ENCODE measurements around the gene RPS6KB2.
A peak's percentile ranks its signal among the peaks of the same experiment; 100 is the strongest.

RPS6KB2 gene

DNA sequence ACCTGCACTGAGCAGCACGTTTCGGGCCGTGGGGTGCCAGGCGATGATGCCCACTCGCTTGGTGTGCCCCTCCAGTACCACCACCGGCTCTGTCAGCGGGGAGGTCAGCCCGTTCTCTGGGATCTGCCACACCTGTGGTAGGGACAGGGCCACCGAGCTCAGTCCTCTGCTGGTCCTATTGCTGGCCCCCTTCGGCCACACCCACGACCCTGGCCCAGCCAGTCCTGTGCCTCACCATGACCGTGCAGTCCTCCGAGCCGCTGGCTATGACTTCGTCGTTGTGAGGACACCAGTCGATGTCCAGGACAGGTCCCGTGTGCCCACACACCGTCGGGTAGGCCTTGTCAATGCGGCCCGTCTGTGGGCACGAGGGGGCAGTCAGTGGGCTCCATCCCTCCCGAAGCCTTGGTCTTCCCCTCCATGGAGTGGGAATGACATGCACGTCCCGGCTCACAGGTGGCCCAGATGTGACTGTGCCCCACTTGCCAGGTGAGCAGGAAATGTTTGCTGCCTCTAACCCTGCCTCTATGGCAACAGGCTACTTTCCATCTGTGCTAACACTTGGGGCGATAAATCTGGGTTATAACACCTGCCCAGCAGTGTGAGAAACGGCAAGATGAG is 13.5 kb downstream of the RPS6KB2 start:
- TF ChIP-seq, protein P1, sequence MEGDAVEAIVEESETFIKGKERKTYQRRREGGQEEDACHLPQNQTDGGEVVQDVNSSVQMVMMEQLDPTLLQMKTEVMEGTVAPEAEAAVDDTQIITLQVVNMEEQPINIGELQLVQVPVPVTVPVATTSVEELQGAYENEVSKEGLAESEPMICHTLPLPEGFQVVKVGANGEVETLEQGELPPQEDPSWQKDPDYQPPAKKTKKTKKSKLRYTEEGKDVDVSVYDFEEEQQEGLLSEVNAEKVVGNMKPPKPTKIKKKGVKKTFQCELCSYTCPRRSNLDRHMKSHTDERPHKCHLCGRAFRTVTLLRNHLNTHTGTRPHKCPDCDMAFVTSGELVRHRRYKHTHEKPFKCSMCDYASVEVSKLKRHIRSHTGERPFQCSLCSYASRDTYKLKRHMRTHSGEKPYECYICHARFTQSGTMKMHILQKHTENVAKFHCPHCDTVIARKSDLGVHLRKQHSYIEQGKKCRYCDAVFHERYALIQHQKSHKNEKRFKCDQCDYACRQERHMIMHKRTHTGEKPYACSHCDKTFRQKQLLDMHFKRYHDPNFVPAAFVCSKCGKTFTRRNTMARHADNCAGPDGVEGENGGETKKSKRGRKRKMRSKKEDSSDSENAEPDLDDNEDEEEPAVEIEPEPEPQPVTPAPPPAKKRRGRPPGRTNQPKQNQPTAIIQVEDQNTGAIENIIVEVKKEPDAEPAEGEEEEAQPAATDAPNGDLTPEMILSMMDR (IDR thresholded peaks at IDR 0.05; ENCODE audit: low read length, missing control alignments) = no peak
- no peak for DNase-seq (ENCODE audit: low read depth)
- H3K4me3 ChIP-seq (replicated peaks; ENCODE audit: low read depth, low read length) = no peak overlapping the region

DNA sequence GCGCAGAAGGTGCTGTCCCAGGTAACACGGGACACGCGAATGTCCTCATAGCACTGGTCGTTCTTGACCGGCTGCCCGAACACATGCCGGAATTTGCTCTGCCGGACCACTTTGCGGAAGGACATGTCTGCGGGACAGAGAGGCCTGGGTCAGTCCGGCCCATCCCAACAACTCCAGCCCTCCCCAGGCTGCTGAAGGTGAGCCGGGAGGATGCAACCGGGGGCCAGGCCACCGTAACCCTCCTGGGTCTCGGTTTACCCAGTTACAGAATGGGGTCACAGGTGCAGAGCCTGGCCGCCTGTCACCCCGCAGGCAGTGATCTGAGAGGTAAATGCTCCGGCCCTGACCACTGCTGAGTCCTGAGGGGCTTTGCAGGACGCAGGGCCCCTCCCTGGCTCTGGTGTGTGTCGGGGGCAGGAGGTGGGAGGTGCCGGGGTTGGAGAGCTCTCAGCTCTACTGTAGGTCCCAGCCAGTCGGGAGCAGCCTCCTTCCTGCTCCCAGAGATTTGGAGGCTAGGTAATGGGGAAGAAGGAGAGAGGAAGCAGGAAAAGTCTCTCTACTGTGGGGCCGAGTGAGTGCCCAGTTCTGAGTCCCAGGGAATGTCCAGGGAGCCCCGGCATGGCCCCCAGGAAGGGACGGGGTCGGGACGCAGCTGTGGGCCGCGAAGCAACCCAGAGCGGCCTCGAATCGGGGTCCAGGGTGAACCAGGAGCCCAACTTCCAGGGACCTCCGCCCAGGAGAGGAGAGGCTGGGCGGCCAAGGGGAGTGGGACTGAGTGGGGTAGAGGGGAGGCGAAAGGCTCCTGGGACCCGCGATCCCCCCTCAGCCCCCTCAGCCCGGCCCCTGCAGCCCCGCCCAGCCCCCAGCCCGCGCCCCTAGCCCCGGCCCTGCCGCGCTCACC is 14.5 kb downstream of the RPS6KB2 start:
- TF ChIP-seq, protein P1 (IDR thresholded peaks at IDR 0.05; ENCODE audit: low read length, missing control alignments) = no peak
- no peak for DNase-seq (ENCODE audit: low read depth)
- H3K4me3 ChIP-seq (replicated peaks; ENCODE audit: low read depth, low read length) = peak overlapping the region; percentile 84

DNA sequence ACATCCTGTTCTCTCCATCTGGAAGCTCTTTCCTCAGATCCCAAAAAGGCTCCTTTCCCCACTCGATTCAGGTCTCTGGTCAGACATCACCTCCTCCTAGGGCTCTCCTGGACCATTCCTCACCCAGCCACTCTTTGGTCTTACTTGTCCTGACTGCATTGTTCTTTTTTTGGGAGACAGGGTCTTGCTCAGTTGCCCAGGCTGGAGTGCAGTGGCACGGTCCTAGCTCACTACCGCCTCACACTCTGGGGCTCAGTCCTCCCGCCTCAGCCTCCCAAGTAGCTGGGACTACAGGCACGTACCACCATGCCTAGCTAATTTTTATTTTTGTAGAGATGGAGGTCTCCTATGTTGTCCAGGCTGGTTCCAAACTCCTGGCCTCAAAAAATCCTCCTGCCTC is 17.2 kb downstream of the RPS6KB2 start:
- DNase-seq (ENCODE audit: low read depth) = no peak
- TF ChIP-seq, protein P1 (IDR thresholded peaks at IDR 0.05; ENCODE audit: low read length, missing control alignments) = no peak
- no peak overlapping the region for H3K4me3 ChIP-seq (replicated peaks; ENCODE audit: low read depth, low read length)

DNA sequence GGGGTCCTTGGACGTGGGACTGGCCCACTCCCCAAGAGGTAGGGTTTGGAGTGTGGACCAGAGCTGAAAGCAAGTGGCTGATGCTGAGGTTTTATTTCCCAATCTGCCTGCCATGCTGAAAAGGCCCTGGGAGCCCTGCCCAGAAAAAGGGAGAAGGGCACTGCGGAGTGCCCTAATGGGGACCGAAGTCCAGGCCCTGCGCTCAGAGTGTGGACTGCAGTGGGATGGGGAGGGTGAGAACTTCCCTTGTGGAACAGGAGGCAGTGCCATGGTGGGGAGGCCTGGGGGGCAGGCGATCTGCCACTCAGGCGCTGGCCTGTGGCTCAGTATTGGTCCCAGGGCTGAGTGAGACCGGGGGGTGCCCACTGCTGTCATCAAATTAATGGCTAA is 19.9 kb downstream of the RPS6KB2 start:
- DNase-seq (ENCODE audit: low read depth) = no peak
- TF ChIP-seq, protein P1 (IDR thresholded peaks at IDR 0.05; ENCODE audit: low read length, missing control alignments) = no peak
- no peak overlapping the region for H3K4me3 ChIP-seq (replicated peaks; ENCODE audit: low read depth, low read length)

DNA sequence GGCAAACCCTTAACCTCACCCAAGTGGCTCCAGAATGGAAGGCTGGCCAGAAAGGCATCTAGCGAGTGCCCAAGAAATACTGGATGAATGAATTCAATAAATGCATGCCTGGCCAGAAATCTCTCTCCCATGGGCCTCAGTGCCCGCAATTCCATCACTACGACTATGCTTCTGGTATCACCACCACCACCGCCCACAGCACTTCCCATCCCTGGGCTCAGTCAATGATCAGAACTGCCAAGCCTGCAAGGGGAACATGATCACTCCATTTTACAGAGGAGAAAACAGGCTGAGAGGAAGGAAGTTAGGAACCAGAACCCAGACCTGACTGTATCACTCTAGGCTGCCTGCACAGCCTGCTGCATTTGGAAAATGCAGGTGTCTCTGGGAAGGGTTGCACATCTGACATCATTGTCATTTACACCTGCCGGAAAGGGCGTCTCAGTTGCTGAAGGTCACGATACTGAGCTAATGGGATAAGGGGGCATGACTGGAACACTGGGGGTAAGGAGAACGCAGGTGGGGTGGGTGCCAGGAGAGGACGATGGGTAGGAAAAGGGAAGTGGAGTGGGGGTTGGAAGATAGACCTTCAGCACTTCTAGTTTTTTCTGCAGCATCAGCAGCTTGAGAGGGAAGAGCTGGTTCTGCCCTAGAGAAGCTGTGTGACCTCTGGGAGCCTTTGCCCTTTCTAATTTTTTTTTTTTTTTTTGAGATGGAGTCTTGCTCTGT is 21.0 kb downstream of the RPS6KB2 start:
- TF ChIP-seq, protein P1 (IDR thresholded peaks at IDR 0.05; ENCODE audit: low read length, missing control alignments) = no peak
- no peak for DNase-seq (ENCODE audit: low read depth)
- no peak overlapping the region for H3K4me3 ChIP-seq (replicated peaks; ENCODE audit: low read depth, low read length)

DNA sequence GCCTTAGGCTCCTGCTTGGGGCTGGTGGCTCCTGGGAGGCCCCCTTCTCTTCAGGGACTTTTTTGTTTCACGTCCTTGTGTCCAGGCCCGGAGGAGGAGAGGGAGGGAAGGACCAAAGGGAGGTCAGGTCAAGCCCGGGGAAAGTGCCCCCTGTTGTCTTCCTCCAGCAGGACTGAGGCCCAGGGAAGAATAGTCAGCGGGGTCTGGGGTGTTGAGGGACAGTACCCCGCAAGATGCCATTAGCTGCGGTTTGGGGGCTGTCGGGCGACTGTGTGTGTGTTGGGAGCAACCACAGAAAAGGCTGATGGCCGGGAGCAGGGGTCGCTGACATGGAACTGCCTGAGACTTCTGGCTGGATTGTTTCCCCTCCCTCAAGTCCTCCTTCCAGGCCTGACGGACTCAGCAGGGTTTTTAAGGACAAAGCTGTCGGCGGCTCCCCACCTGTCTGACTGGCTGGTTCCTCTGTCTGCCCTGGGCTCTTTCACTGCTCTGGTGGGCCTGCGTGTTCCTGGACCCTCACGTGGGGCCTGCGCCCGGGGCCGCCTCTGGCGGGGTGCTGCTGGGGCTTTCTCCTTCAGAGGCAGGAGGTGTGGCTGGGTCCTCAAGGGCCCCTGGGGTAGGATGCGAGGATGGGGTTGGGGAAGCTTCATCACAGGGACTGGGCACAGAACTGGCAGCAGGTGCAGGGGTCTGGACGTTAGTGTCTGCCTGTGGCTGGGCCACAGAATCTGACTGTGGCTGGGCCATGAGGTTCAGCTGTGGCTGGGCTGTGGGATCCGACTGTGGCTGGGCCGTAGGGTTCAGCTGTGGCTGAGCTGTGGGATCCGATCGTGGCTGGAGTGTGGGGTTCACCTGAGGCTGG is 22.7 kb downstream of the RPS6KB2 start:
- H3K4me3 ChIP-seq (replicated peaks; ENCODE audit: low read depth, low read length) = no peak overlapping the region
- TF ChIP-seq, protein P1 (IDR thresholded peaks at IDR 0.05; ENCODE audit: low read length, missing control alignments) = no peak
- DNase-seq (ENCODE audit: low read depth) = no peak

All from fibroblast of pulmonary artery (primary cell).